IMR-90 (cell line): ENCODE measurements around the gene IL5RA.

Experiments
- CEBPB ChIP-seq: IDR thresholded peaks from 2 replicates; pipeline ENCODE4 v1.6.1; 2012; ENCODE audit warnings: low read depth, low read length, improper control_type of control experiment
- NFE2L2 ChIP-seq: fragments of 150-350 bp; IDR thresholded peaks from 2 replicates; pipeline ENCODE4 v1.6.1; 2016; ENCODE audit warnings: low read depth, mild to moderate bottlenecking, low read length
- RCOR1 ChIP-seq: IDR thresholded peaks from 2 replicates; pipeline ENCODE4 v1.6.1; 2012; ENCODE audit warnings: mild to moderate bottlenecking, low read length, improper control_type of control experiment; ENCODE audit not compliant: insufficient replicate concordance
- TF ChIP-seq, protein P1 (sequence below): conservative IDR thresholded peaks from 2 replicates; pipeline ENCODE4 v1.5.1; 2012; ENCODE audit warnings: mild to moderate bottlenecking, low read depth, low read length, improper control_type of control experiment

DNA sequence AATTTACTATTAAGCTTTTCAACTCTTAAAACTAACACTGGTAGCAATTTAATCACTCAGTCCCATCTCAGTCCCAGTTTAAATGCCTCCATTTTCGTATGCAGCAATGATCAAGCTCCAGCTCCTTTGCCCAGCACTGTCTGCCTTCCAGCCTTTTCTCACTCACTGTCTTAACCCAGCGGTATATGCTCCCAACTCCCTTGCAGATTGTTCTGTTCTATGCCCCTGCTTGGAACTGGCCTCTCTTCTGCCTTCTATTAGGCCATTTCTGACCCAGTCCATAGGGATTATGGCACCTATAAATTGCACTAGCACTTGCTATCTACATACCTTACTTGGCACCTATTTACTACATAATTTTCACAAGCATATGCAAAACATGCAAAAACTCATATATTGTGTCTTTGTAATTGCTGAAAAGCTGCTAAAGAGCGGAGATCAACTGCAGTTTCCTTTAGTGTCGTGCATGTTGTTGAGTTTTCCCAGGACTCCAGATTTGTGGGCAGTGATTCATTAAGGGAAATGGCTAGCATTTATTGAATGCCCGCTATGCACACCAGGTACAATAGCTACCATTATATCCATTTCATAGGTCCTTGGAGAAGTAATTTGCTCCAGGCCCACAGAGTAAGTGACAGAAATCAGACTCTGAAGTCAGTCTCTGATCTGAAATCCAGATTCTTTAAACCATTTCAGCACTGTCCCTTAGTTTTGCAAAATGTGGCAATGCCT, 44.9 kb upstream of the IL5RA start:
- TF ChIP-seq RCOR1 (no peak), NFE2L2 (no peak), CEBPB (no peak)
- TF ChIP-seq, protein P1, sequence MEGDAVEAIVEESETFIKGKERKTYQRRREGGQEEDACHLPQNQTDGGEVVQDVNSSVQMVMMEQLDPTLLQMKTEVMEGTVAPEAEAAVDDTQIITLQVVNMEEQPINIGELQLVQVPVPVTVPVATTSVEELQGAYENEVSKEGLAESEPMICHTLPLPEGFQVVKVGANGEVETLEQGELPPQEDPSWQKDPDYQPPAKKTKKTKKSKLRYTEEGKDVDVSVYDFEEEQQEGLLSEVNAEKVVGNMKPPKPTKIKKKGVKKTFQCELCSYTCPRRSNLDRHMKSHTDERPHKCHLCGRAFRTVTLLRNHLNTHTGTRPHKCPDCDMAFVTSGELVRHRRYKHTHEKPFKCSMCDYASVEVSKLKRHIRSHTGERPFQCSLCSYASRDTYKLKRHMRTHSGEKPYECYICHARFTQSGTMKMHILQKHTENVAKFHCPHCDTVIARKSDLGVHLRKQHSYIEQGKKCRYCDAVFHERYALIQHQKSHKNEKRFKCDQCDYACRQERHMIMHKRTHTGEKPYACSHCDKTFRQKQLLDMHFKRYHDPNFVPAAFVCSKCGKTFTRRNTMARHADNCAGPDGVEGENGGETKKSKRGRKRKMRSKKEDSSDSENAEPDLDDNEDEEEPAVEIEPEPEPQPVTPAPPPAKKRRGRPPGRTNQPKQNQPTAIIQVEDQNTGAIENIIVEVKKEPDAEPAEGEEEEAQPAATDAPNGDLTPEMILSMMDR: no peak
